GM06990 (cell line): ENCODE data around the gene BMP3.

Experiments
- DNase-seq: peaks from one replicate; pipeline ENCODE4 v3.0.0-alpha.2; 2011; ENCODE audit not compliant: insufficient read length; ENCODE audit errors: extremely low read depth
- H3K27me3 ChIP-seq: replicated peaks from 2 replicates; pipeline ENCODE4 v1.6.0; 2011; ENCODE audit warnings: low read length; ENCODE audit not compliant: control insufficient read depth, insufficient read depth
- H3K36me3 ChIP-seq: 2 replicates; pipeline ENCODE4 v1.5.1; 2011; ENCODE audit warnings: low read length; ENCODE audit not compliant: control insufficient read depth, insufficient read depth
- H3K4me3 ChIP-seq: replicated peaks from 2 replicates; pipeline ENCODE4 v1.5.1; 2011; ENCODE audit warnings: low read depth, mild to moderate bottlenecking, control low read depth, low read length
- CTCF ChIP-seq: IDR thresholded peaks from 2 replicates; pipeline ENCODE4 v1.5.1; 2011; ENCODE audit warnings: low read length, control low read depth, mild to moderate bottlenecking, inconsistent platforms; ENCODE audit not compliant: insufficient read depth, poor library complexity, severe bottlenecking

BMP3 gene

GRCh38 chr4:81085291-81085690 is 54.8 kb downstream of the BMP3 start:
- DNase-seq: no peak
- TF ChIP-seq CTCF: no peak
- H3K4me3 ChIP-seq: no peak overlapping the region
- H3K36me3 ChIP-seq: no peaks in the 10 kb centered on the region
- no peaks in the 10 kb centered on the region for H3K27me3 ChIP-seq

DNA sequence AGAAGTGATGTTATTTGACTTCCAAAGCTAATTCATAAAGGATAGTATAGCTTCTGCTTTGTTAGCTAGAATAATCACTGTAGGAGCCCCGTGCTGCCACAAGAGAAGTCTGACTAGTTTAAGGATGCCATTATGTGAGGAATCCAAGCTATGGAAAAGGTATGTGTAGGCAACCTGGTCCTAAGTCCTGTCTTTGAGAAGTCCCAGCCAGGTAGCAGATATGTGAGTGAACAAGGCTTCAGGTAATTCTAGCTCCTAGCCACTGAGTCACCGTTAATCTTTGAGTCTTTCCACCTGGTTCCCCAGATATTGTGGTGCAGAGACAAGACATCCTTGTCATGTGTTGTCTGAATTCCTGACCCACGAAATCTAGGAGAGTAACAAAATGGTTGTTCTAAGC is 55.5 kb downstream of the BMP3 start:
- no peak overlapping the region for H3K4me3 ChIP-seq
- no peak for TF ChIP-seq CTCF
- H3K36me3 ChIP-seq: no peaks in the 10 kb centered on the region
- DNase-seq: no peak
- no peaks in the 10 kb centered on the region for H3K27me3 ChIP-seq

- no peaks in the 10 kb centered on the region for H3K27me3 ChIP-seq
- no peaks in the 10 kb centered on the region for H3K36me3 ChIP-seq
- no peak overlapping the region for H3K4me3 ChIP-seq
- TF ChIP-seq CTCF: no peak
- no peak for DNase-seq
Observed at GRCh38 chr4:81093720-81094401, 63.4 kb downstream of the BMP3 start.

GRCh38 chr4:81095389-81095788 is 64.9 kb downstream of the BMP3 start:
- Histone ChIP-seq H3K36me3 (no peaks in the 10 kb centered on the region), H3K27me3 (no peaks in the 10 kb centered on the region), H3K4me3 (no peak overlapping the region)
- no peak for TF ChIP-seq CTCF
- no peak for DNase-seq

DNA sequence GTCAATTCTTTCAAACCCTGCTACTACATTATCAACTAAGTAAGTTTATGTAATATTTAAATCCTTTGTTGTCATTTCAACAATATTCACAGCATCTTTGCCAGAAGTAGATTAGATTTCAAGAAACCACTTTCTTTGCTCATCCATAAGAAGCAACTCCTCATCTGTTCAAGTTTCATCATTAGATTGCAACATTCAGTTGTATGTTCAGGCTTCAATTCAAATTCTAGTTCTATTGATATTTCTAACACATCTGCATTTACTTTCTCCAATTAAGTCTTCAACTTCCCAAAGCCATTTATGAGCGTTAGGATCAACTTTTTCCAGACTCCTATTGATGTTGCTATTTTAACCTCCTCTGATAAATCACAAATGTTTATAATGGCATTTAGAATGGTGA is 66.1 kb downstream of the BMP3 start:
- no peaks in the 10 kb centered on the region for H3K36me3 ChIP-seq
- DNase-seq: no peak
- H3K27me3 ChIP-seq: no peaks in the 10 kb centered on the region
- no peak overlapping the region for H3K4me3 ChIP-seq
- no peak for TF ChIP-seq CTCF

- Histone ChIP-seq H3K27me3 (no peaks in the 10 kb centered on the region), H3K4me3 (no peak overlapping the region), H3K36me3 (no peaks in the 10 kb centered on the region)
- no peak for DNase-seq
- TF ChIP-seq CTCF: no peak
Observed at GRCh38 chr4:81102107-81102506, 71.6 kb downstream of the BMP3 start.
